DND-41 (cell line): ENCODE measurements around the gene WDR53.
"Not testable (repeated sequence)": the region's sequence is repeated elsewhere in the genome, so short reads cannot be mapped to it uniquely, and the experiment has no call there.

Source experiments
- CTCF ChIP-seq: IDR thresholded peaks from 2 replicates; pipeline ENCODE4 v1.5.1; 2012; ENCODE audit warnings: borderline replicate concordance, low read length, moderate library complexity, mild to moderate bottlenecking; ENCODE audit not compliant: poor library complexity, severe bottlenecking; ENCODE audit errors: extremely low read depth
- EZH2 ChIP-seq: IDR thresholded peaks from 3 replicates; pipeline ENCODE4 v1.6.1; 2012; ENCODE audit warnings: borderline replicate concordance, low read depth, mild to moderate bottlenecking, moderate library complexity, low read length, inconsistent platforms; ENCODE audit not compliant: severe bottlenecking

GRCh38 chr3:196550172-196550571 is 18.2 kb downstream of the WDR53 start:
- not testable (repeated sequence) for TF ChIP-seq CTCF, EZH2
